Esophagus squamous epithelium (tissue), 4 donors: Measurements from ENCODE around the gene FBXO4.

ENCODE experiments used
- POLR2A ChIP-seq, 4 donors: fragments of 450-650 bp; IDR thresholded peaks; one replicate each; pipeline ENCODE4 v1.6.1; 2017; ENCODE audit warnings: antibody characterized with exemption in 4 of 4, mild to moderate bottlenecking in 4 of 4, moderate library complexity in 3 of 4
- TF ChIP-seq, protein P1 (sequence below), 6 experiments: fragments of 450-650 bp in 4 of 6; fragments of 200-600 bp in 2 of 6; sonication (generic) in 2 of 6; IDR thresholded peaks; one replicate each; pipeline ENCODE4 v1.5.1; 2016 to 2019; ENCODE audit warnings: antibody characterized with exemption in 6 of 6, mild to moderate bottlenecking in 4 of 6, moderate library complexity in 4 of 6

DNA sequence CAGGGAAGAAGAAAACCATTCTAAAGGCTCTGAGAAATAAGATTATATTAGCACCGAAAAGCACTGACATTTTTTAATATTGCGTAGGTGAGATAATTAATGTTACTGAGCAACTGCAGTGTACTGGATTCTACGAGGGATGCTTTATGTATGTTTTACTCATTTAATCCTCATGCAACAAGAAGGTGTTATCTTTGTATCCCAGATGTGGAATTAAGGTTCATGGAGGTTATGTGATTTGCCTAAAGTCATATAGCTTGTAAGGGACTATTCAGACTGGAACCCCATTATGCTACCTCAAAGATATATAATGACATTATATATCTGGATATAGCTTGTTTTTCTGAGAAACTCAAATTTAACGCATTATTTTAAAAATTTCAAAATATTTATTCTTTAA, 2.5 kb downstream of the FBXO4 start:
- no peak for TF ChIP-seq POLR2A (IDR thresholded peaks at IDR 0.05)
- TF ChIP-seq, protein P1, sequence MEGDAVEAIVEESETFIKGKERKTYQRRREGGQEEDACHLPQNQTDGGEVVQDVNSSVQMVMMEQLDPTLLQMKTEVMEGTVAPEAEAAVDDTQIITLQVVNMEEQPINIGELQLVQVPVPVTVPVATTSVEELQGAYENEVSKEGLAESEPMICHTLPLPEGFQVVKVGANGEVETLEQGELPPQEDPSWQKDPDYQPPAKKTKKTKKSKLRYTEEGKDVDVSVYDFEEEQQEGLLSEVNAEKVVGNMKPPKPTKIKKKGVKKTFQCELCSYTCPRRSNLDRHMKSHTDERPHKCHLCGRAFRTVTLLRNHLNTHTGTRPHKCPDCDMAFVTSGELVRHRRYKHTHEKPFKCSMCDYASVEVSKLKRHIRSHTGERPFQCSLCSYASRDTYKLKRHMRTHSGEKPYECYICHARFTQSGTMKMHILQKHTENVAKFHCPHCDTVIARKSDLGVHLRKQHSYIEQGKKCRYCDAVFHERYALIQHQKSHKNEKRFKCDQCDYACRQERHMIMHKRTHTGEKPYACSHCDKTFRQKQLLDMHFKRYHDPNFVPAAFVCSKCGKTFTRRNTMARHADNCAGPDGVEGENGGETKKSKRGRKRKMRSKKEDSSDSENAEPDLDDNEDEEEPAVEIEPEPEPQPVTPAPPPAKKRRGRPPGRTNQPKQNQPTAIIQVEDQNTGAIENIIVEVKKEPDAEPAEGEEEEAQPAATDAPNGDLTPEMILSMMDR (IDR thresholded peaks at IDR 0.05): no peak
